Measurements from ENCODE around the gene PJVK. TPM values are rescaled to one million over a fixed set of nuclear protein-coding genes. Genes with fewer than 3 reads are reported as not detected.
"Not testable (repeated sequence)": the region's sequence is repeated elsewhere in the genome, so short reads cannot be mapped to it uniquely, and the experiment has no call there.

The PJVK gene
- total and polyA plus RNA-seq, 5 donors, result 1.9 to 2.4 (median 2.0) TPM

DNA sequence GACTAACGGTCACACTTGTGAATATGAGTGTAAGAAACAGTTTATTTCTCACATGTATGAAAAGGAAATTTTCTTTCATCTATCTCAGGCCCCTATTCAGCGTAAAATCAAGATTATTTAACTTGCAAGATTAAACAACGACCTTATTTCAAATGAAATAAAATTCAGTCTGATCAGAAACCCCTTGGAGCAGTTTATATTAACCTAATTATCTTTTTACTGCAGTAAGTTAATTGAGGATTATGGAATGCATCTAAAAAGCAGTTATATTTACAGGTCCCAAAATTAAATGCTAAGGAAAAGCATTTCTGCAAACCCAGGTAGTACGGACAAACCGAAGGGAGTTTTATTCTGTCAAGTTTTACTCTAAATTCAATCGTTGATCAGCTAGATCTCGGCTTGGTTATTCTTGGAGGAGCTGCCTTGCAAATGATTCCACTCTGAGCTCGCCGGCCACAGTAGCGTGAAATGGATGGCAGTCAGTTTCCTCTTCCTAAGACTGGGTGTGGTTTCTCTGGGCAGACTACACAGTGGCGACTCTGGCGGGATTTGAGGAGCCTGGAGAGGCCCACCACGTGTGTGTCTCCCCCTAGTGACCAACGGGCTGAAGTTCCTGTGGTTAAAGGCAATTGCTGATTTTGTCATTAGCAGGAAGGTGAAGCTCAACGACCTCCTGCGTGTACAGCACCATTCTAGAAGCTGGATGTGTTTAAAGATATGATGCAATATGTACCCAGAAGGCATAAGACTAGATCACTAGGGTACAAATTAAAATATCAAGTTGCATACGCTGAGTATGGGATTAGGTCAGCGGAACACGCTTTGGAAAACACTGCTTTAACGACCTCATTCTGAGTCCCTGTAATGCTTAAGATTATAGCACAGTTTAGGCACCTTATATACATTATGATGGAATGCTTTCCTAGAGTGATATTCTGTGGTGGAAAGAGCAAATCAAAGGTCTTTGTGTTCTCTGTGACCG, 36.6 kb upstream of the PJVK start:
- ATAC-seq (peak; percentile 98), DNase-seq (peak; percentile 90 to 93 (median 91))
- intact Hi-C loops (cut with DNase I), result loop anchor here in 2 of 4 donors (5.0 to 10.0 kb wide), 2 partner anchors 300 to 302 kb away; partner anchors contain the start of gene RBM45 (in 2 of the 2)
- WGBS, result 16% methylated on average over 21 of the region's 21 CpGs
- no peaks in the 10 kb centered on the region for H3K27me3 ChIP-seq (ENCODE audit: control insufficient read depth, insufficient read depth)
- H3K27ac ChIP-seq (ENCODE audit: low read length), result no peak overlapping the region
- H3K4me1 ChIP-seq (ENCODE audit: control insufficient read depth, insufficient read depth, low read length), result no peaks in the 10 kb centered on the region
- H3K4me3 ChIP-seq (ENCODE audit: low read length), result peak overlapping the region; percentile 91
- no peaks in the 10 kb centered on the region for H3K9me3 ChIP-seq (ENCODE audit: control insufficient read depth, low read length)

- H3K27me3 ChIP-seq (ENCODE audit: control insufficient read depth, insufficient read depth), result no peaks in the 10 kb centered on the region
- no peak overlapping the region for H3K4me3 ChIP-seq (ENCODE audit: low read length)
- H3K4me1 ChIP-seq (ENCODE audit: control insufficient read depth, insufficient read depth, low read length), result no peaks in the 10 kb centered on the region
- no peak overlapping the region for H3K27ac ChIP-seq (ENCODE audit: low read length)
- DNase-seq, result no peak
- H3K9me3 ChIP-seq (ENCODE audit: control insufficient read depth, low read length), result no peaks in the 10 kb centered on the region
- no peak for ATAC-seq
- intact Hi-C loops (cut with DNase I), result loop anchor here in 1 of 4 donors (10.0 kb wide), 1 partner anchor 301 kb away; the partner anchor contains the start of gene RBM45
Measured at GRCh38 chr2:178415979-178416378, 35.2 kb upstream of the PJVK start.

- 93% methylated on average over 3 of the region's 3 CpGs for WGBS
- no peaks in the 10 kb centered on the region for H3K9me3 ChIP-seq (ENCODE audit: control insufficient read depth, low read length)
- DNase-seq (no peak), ATAC-seq (no peak)
- H3K27ac ChIP-seq (ENCODE audit: low read length), result no peak overlapping the region
- intact Hi-C loops (cut with DNase I), result loop anchor here in 1 of 4 donors (10.0 kb wide), 1 partner anchor 303 kb away; the partner anchor contains the start of gene RBM45
- H3K4me3 ChIP-seq (ENCODE audit: low read length), result no peak overlapping the region
- H3K4me1 ChIP-seq (ENCODE audit: control insufficient read depth, insufficient read depth, low read length), result no peaks in the 10 kb centered on the region
- H3K27me3 ChIP-seq (ENCODE audit: control insufficient read depth, insufficient read depth), result no peaks in the 10 kb centered on the region
Measured at GRCh38 chr2:178417916-178418315, 33.3 kb upstream of the PJVK start.

DNA sequence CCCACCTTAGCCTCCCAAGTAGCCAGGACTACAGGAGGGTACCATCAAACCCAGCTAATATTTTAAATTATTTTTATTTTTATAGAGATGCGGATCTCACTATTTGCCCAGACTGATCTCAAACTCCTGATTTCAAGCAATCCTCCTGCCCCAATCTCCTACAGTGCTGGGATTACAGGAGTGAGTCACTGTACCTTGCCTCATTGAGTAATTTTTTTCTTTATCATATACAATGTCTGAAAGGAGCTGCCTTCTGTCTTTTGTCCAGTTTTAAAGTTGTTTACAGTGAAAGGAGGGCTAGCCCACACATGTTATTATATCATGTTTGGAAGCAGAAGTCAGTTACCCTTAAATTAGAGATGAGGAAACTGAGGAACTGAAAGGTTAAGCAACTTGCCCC, 32.8 kb upstream of the PJVK start:
- DNase-seq, result no peak
- no peak for ATAC-seq
- Histone ChIP-seq H3K4me1 (ENCODE audit: control insufficient read depth, insufficient read depth, low read length) (no peaks in the 10 kb centered on the region), H3K9me3 (ENCODE audit: control insufficient read depth, low read length) (no peaks in the 10 kb centered on the region), H3K27me3 (ENCODE audit: control insufficient read depth, insufficient read depth) (no peaks in the 10 kb centered on the region), H3K4me3 (ENCODE audit: low read length) (no peak overlapping the region), H3K27ac (ENCODE audit: low read length) (no peak overlapping the region)
- intact Hi-C loops (cut with DNase I), result loop anchor here in 1 of 4 donors (10.0 kb wide), 1 partner anchor 304 kb away; the partner anchor contains the start of gene RBM45
- WGBS, result 97% methylated on average over 1 of the region's 1 CpG

DNA sequence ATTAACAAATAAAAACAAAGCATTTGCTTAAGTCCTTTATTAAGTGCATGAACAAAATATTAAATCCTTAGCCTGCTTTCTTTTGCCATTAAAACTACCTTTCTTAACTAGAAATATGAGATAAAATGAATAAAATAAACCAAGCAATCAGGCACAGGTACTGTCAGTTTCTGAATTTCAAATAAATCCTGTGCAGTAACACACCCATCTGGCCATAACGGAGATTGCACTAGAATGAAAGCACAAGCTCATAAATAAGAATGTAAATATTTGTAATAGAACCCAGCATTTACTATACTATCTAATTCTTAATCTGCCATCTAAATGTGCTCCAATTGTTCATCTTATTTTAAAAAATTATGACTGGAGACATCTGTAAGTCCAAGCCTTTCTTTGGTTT, 32.1 kb upstream of the PJVK start:
- Histone ChIP-seq H3K27ac (ENCODE audit: low read length) (no peak overlapping the region), H3K27me3 (ENCODE audit: control insufficient read depth, insufficient read depth) (no peaks in the 10 kb centered on the region), H3K4me3 (ENCODE audit: low read length) (no peak overlapping the region), H3K9me3 (ENCODE audit: control insufficient read depth, low read length) (no peaks in the 10 kb centered on the region), H3K4me1 (ENCODE audit: control insufficient read depth, insufficient read depth, low read length) (no peaks in the 10 kb centered on the region)
- no peak for DNase-seq
- 65% methylated on average over 1 of the region's 1 CpG for WGBS
- no peak for ATAC-seq
- intact Hi-C loops (cut with DNase I), result loop anchor here in 1 of 4 donors (10.0 kb wide), 1 partner anchor 304 kb away; the partner anchor contains the start of gene RBM45

- no peak overlapping the region for H3K4me3 ChIP-seq (ENCODE audit: low read length)
- H3K9me3 ChIP-seq (ENCODE audit: control insufficient read depth, low read length), result no peaks in the 10 kb centered on the region
- no peak for ATAC-seq
- no peaks in the 10 kb centered on the region for H3K27me3 ChIP-seq (ENCODE audit: control insufficient read depth, insufficient read depth)
- 26% methylated on average over 1 of the region's 1 CpG for WGBS
- intact Hi-C loops (cut with DNase I), result no loop called here
- H3K4me1 ChIP-seq (ENCODE audit: control insufficient read depth, insufficient read depth, low read length), result no peaks in the 10 kb centered on the region
- DNase-seq, result no peak
- no peak overlapping the region for H3K27ac ChIP-seq (ENCODE audit: low read length)
Measured at GRCh38 chr2:178420463-178420999, 30.6 kb upstream of the PJVK start.

DNA sequence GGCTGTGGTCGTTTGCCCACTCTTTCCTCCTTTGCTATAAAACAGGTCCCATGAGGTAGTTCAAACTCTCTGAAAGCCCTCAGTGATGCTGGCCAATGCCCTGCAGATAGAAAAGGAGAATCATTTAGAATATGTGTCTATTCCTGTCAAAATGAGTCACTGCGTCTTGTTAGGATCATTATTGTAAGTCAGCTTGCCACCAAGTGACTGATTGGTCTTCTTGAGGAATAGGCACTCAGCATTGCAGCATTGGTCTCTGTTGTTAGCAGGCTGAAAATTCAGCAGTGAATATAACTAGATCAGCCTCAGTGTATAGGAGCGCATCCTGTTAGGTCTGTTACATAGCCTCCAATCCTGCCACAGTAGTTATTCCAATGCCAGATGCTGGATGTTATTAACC, 29.1 kb upstream of the PJVK start:
- WGBS, result 92% methylated on average over 3 of the region's 3 CpGs
- Histone ChIP-seq H3K4me3 (ENCODE audit: low read length) (no peak overlapping the region), H3K4me1 (ENCODE audit: control insufficient read depth, insufficient read depth, low read length) (no peaks in the 10 kb centered on the region), H3K9me3 (ENCODE audit: control insufficient read depth, low read length) (no peaks in the 10 kb centered on the region), H3K27ac (ENCODE audit: low read length) (no peak overlapping the region), H3K27me3 (ENCODE audit: control insufficient read depth, insufficient read depth) (no peaks in the 10 kb centered on the region)
- no peak for ATAC-seq
- DNase-seq, result no peak
- intact Hi-C loops (cut with DNase I), result no loop called here

DNA sequence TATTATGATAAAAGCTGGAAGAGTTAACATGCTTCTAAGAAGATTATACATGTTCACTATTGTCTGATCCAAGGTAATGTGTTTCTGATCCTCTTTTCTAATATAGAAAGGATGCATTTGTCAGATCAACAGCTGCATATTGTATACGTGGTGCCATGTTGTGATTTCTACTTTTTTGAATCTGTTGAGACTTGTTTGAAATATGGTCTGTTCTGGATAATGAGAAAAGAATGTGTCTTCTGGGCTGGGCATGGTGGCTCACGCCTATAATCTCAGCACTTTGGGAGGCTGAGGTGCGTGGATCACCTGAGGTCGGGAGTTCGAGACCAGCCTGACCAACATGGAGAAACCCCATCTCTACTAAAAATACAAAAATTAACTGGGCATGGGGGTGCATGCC, 27.4 kb upstream of the PJVK start:
- H3K4me3 ChIP-seq (ENCODE audit: low read length); intact Hi-C loops (cut with DNase I): not testable (repeated sequence)
- 94% methylated on average over 5 of the region's 5 CpGs for WGBS

GRCh38 chr2:178425255-178425827, 25.8 kb upstream of the PJVK start:
- Histone ChIP-seq H3K27ac (ENCODE audit: low read length) (no peak overlapping the region), H3K9me3 (ENCODE audit: control insufficient read depth, low read length) (no peaks in the 10 kb centered on the region), H3K27me3 (ENCODE audit: control insufficient read depth, insufficient read depth) (no peaks in the 10 kb centered on the region), H3K4me1 (ENCODE audit: control insufficient read depth, insufficient read depth, low read length) (no peaks in the 10 kb centered on the region), H3K4me3 (ENCODE audit: low read length) (no peak overlapping the region)
- DNase-seq, result no peak
- 96% methylated on average over 4 of the region's 4 CpGs for WGBS
- intact Hi-C loops (cut with DNase I), result no loop called here
- no peak for ATAC-seq

More for the DNA sequence above, 27.4 kb upstream of the PJVK start:
- not testable (repeated sequence) for H3K4me1 ChIP-seq (ENCODE audit: control insufficient read depth, insufficient read depth, low read length); H3K9me3 ChIP-seq (ENCODE audit: control insufficient read depth, low read length); H3K27me3 ChIP-seq (ENCODE audit: control insufficient read depth, insufficient read depth); DNase-seq; H3K27ac ChIP-seq (ENCODE audit: low read length); ATAC-seq

- 84% methylated on average over 3 of the region's 3 CpGs for WGBS
- Histone ChIP-seq H3K9me3 (ENCODE audit: control insufficient read depth, low read length) (no peaks in the 10 kb centered on the region), H3K4me1 (ENCODE audit: control insufficient read depth, insufficient read depth, low read length) (no peaks in the 10 kb centered on the region), H3K27ac (ENCODE audit: low read length) (no peak overlapping the region), H3K4me3 (ENCODE audit: low read length) (no peak overlapping the region), H3K27me3 (ENCODE audit: control insufficient read depth, insufficient read depth) (no peaks in the 10 kb centered on the region)
- DNase-seq, result no peak
- ATAC-seq, result no peak
- intact Hi-C loops (cut with DNase I), result no loop called here
Measured at GRCh38 chr2:178426388-178426787, 24.8 kb upstream of the PJVK start.

DNA sequence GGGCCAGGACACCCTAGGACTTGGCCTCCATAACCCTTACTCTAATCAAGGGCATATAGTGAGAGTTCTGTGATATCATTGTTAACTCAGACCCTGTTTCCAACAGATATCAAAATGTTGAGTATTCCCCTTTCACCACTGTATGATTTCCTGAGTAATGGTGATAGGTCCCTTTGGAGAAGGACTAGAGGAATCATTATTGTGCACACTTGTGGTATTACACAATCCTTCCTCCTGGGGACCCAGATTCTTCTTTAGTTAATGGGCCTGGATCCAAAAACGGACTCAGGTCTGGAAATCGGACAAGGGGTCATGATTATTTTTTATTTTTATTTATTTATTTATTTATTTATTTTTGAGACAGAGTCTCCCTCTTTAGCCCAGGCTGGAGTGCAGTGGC, 23.7 kb upstream of the PJVK start:
- no peak for DNase-seq
- no peak for ATAC-seq
- Histone ChIP-seq H3K9me3 (ENCODE audit: control insufficient read depth, low read length) (no peaks in the 10 kb centered on the region), H3K27ac (ENCODE audit: low read length) (no peak overlapping the region), H3K27me3 (ENCODE audit: control insufficient read depth, insufficient read depth) (no peaks in the 10 kb centered on the region), H3K4me3 (ENCODE audit: low read length) (no peak overlapping the region), H3K4me1 (ENCODE audit: control insufficient read depth, insufficient read depth, low read length) (no peaks in the 10 kb centered on the region)
- intact Hi-C loops (cut with DNase I), result no loop called here
- WGBS, result 89% methylated on average over 2 of the region's 2 CpGs
